ENCODE results near the gene ZMYM4.

Gene ZMYM4

GRCh38 chr1:35407743-35408142 is 139.2 kb downstream of the ZMYM4 start:
- no peaks in the 10 kb centered on the region for H3K27me3 ChIP-seq (ENCODE audit: control insufficient read depth, insufficient read depth, low read length)
- no peaks in the 10 kb centered on the region; the same call in 1 of the 2 replicates for H3K9me3 ChIP-seq (ENCODE audit: control insufficient read depth, insufficient read depth, low read depth, low read length)
- no peak overlapping the region for H3K4me3 ChIP-seq (ENCODE audit: low read depth, low read length)
- no peak overlapping the region for H3K9ac ChIP-seq (ENCODE audit: low read length)
- H3K36me3 ChIP-seq (ENCODE audit: control insufficient read depth, insufficient read depth, low read length) = peaks cover 50% of the 10 kb centered on the region
- no peak overlapping the region; the same call in 1 of the 2 replicates for H3K27ac ChIP-seq (ENCODE audit: low read depth, low read length)
- H3K4me1 ChIP-seq (ENCODE audit: control insufficient read depth, insufficient read depth, low read length) = peaks cover 3% of the 10 kb centered on the region

- H3K36me3 ChIP-seq (ENCODE audit: control insufficient read depth, insufficient read depth, low read length) = peaks cover 50% of the 10 kb centered on the region
Observed at GRCh38 chr1:35408925-35409324, 140.4 kb downstream of the ZMYM4 start.

GRCh38 chr1:35426097-35426586 is 157.6 kb downstream of the ZMYM4 start:
- peaks cover 7% of the 10 kb centered on the region; the same call in 1 of the 2 replicates for H3K36me3 ChIP-seq (ENCODE audit: control insufficient read depth, insufficient read depth, low read length)
- no peaks in the 10 kb centered on the region for H3K9me3 ChIP-seq (ENCODE audit: control insufficient read depth, insufficient read depth, low read depth, low read length)
- H3K4me1 ChIP-seq (ENCODE audit: control insufficient read depth, insufficient read depth, low read length) = peaks cover 8% of the 10 kb centered on the region
- no peak overlapping the region for H3K4me3 ChIP-seq (ENCODE audit: low read depth, low read length)
- H3K27ac ChIP-seq (ENCODE audit: low read depth, low read length) = no peak overlapping the region
- H3K27me3 ChIP-seq (ENCODE audit: control insufficient read depth, insufficient read depth, low read length) = no peaks in the 10 kb centered on the region
- no peak overlapping the region for H3K9ac ChIP-seq (ENCODE audit: low read length)

More at GRCh38 chr1:35408925-35409324, 140.4 kb downstream of the ZMYM4 start:
- no peaks in the 10 kb centered on the region; the same call in 1 of the 2 replicates for H3K9me3 ChIP-seq (ENCODE audit: control insufficient read depth, insufficient read depth, low read depth, low read length)
- no peak overlapping the region for H3K9ac ChIP-seq (ENCODE audit: low read length)
- no peak overlapping the region for H3K4me3 ChIP-seq (ENCODE audit: low read depth, low read length)
- H3K27ac ChIP-seq (ENCODE audit: low read depth, low read length) = no peak overlapping the region
- H3K4me1 ChIP-seq (ENCODE audit: control insufficient read depth, insufficient read depth, low read length) = peaks cover 3% of the 10 kb centered on the region
- H3K27me3 ChIP-seq (ENCODE audit: control insufficient read depth, insufficient read depth, low read length) = no peaks in the 10 kb centered on the region

GRCh38 chr1:35428360-35428759 is 159.9 kb downstream of the ZMYM4 start:
- Histone ChIP-seq H3K27me3 (ENCODE audit: control insufficient read depth, insufficient read depth, low read length) (no peaks in the 10 kb centered on the region), H3K4me3 (ENCODE audit: low read depth, low read length) (no peak overlapping the region), H3K9ac (ENCODE audit: low read length) (no peak overlapping the region), H3K36me3 (ENCODE audit: control insufficient read depth, insufficient read depth, low read length) (peaks cover 18% of the 10 kb centered on the region), H3K9me3 (ENCODE audit: control insufficient read depth, insufficient read depth, low read depth, low read length) (no peaks in the 10 kb centered on the region), H3K27ac (ENCODE audit: low read depth, low read length) (no peak overlapping the region), H3K4me1 (ENCODE audit: control insufficient read depth, insufficient read depth, low read length) (peaks cover 8% of the 10 kb centered on the region)

GRCh38 chr1:35430762-35431161 is 162.3 kb downstream of the ZMYM4 start:
- no peak overlapping the region for H3K27ac ChIP-seq (ENCODE audit: low read depth, low read length)
- H3K9ac ChIP-seq (ENCODE audit: low read length) = no peak overlapping the region
- peaks cover 38% of the 10 kb centered on the region for H3K36me3 ChIP-seq (ENCODE audit: control insufficient read depth, insufficient read depth, low read length)
- no peaks in the 10 kb centered on the region for H3K27me3 ChIP-seq (ENCODE audit: control insufficient read depth, insufficient read depth, low read length)
- peaks cover 8% of the 10 kb centered on the region for H3K4me1 ChIP-seq (ENCODE audit: control insufficient read depth, insufficient read depth, low read length)
- H3K4me3 ChIP-seq (ENCODE audit: low read depth, low read length) = no peak overlapping the region
- no peaks in the 10 kb centered on the region for H3K9me3 ChIP-seq (ENCODE audit: control insufficient read depth, insufficient read depth, low read depth, low read length)

GRCh38 chr1:35431173-35431599 is 162.7 kb downstream of the ZMYM4 start:
- H3K9me3 ChIP-seq (ENCODE audit: control insufficient read depth, insufficient read depth, low read depth, low read length) = no peaks in the 10 kb centered on the region
- no peaks in the 10 kb centered on the region for H3K27me3 ChIP-seq (ENCODE audit: control insufficient read depth, insufficient read depth, low read length)
- no peak overlapping the region for H3K9ac ChIP-seq (ENCODE audit: low read length)
- no peak overlapping the region for H3K4me3 ChIP-seq (ENCODE audit: low read depth, low read length)
- peaks cover 8% of the 10 kb centered on the region for H3K4me1 ChIP-seq (ENCODE audit: control insufficient read depth, insufficient read depth, low read length)
- H3K36me3 ChIP-seq (ENCODE audit: control insufficient read depth, insufficient read depth, low read length) = peaks cover 42% of the 10 kb centered on the region
- no peak overlapping the region for H3K27ac ChIP-seq (ENCODE audit: low read depth, low read length)

GRCh38 chr1:35432231-35432630 is 163.7 kb downstream of the ZMYM4 start:
- Histone ChIP-seq H3K9me3 (ENCODE audit: control insufficient read depth, insufficient read depth, low read depth, low read length) (no peaks in the 10 kb centered on the region), H3K4me3 (ENCODE audit: low read depth, low read length) (no peak overlapping the region), H3K36me3 (ENCODE audit: control insufficient read depth, insufficient read depth, low read length) (peaks cover 53% of the 10 kb centered on the region), H3K27me3 (ENCODE audit: control insufficient read depth, insufficient read depth, low read length) (no peaks in the 10 kb centered on the region), H3K27ac (ENCODE audit: low read depth, low read length) (no peak overlapping the region), H3K4me1 (ENCODE audit: control insufficient read depth, insufficient read depth, low read length) (0 out of 2 replicates have a peak, but pooled peaks cover 5% of the 10 kb centered on the region), H3K9ac (ENCODE audit: low read length) (no peak overlapping the region)

GRCh38 chr1:35433714-35434113 is 165.2 kb downstream of the ZMYM4 start:
- Histone ChIP-seq H3K4me1 (ENCODE audit: control insufficient read depth, insufficient read depth, low read length) (no peaks in the 10 kb centered on the region), H3K9me3 (ENCODE audit: control insufficient read depth, insufficient read depth, low read depth, low read length) (no peaks in the 10 kb centered on the region), H3K27me3 (ENCODE audit: control insufficient read depth, insufficient read depth, low read length) (no peaks in the 10 kb centered on the region), H3K36me3 (ENCODE audit: control insufficient read depth, insufficient read depth, low read length) (peaks cover 63% of the 10 kb centered on the region), H3K9ac (ENCODE audit: low read length) (no peak overlapping the region), H3K27ac (ENCODE audit: low read depth, low read length) (no peak overlapping the region), H3K4me3 (ENCODE audit: low read depth, low read length) (no peak overlapping the region)

- Histone ChIP-seq H3K36me3 (ENCODE audit: control insufficient read depth, insufficient read depth, low read length) (peaks cover 73% of the 10 kb centered on the region), H3K4me1 (ENCODE audit: control insufficient read depth, insufficient read depth, low read length) (no peaks in the 10 kb centered on the region), H3K4me3 (ENCODE audit: low read depth, low read length) (no peak overlapping the region), H3K27me3 (ENCODE audit: control insufficient read depth, insufficient read depth, low read length) (no peaks in the 10 kb centered on the region), H3K9me3 (ENCODE audit: control insufficient read depth, insufficient read depth, low read depth, low read length) (no peaks in the 10 kb centered on the region), H3K27ac (ENCODE audit: low read depth, low read length) (no peak overlapping the region), H3K9ac (ENCODE audit: low read length) (no peak overlapping the region)
Observed at GRCh38 chr1:35434703-35435102, 166.2 kb downstream of the ZMYM4 start.

- H3K9me3 ChIP-seq (ENCODE audit: control insufficient read depth, insufficient read depth, low read depth, low read length) = no peaks in the 10 kb centered on the region
- H3K4me1 ChIP-seq (ENCODE audit: control insufficient read depth, insufficient read depth, low read length) = no peaks in the 10 kb centered on the region
- H3K27me3 ChIP-seq (ENCODE audit: control insufficient read depth, insufficient read depth, low read length) = no peaks in the 10 kb centered on the region
- H3K4me3 ChIP-seq (ENCODE audit: low read depth, low read length) = no peak overlapping the region
- H3K36me3 ChIP-seq (ENCODE audit: control insufficient read depth, insufficient read depth, low read length) = peaks cover 85% of the 10 kb centered on the region
- no peak overlapping the region for H3K27ac ChIP-seq (ENCODE audit: low read depth, low read length)
- no peak overlapping the region for H3K9ac ChIP-seq (ENCODE audit: low read length)
Observed at GRCh38 chr1:35436078-35436477, 167.6 kb downstream of the ZMYM4 start.

GRCh38 chr1:35437200-35437599 is 168.7 kb downstream of the ZMYM4 start:
- Histone ChIP-seq H3K36me3 (ENCODE audit: control insufficient read depth, insufficient read depth, low read length) (peaks cover 91% of the 10 kb centered on the region), H3K4me3 (ENCODE audit: low read depth, low read length) (no peak overlapping the region), H3K4me1 (ENCODE audit: control insufficient read depth, insufficient read depth, low read length) (no peaks in the 10 kb centered on the region), H3K9ac (ENCODE audit: low read length) (no peak overlapping the region), H3K27ac (ENCODE audit: low read depth, low read length) (no peak overlapping the region), H3K9me3 (ENCODE audit: control insufficient read depth, insufficient read depth, low read depth, low read length) (no peaks in the 10 kb centered on the region), H3K27me3 (ENCODE audit: control insufficient read depth, insufficient read depth, low read length) (no peaks in the 10 kb centered on the region)
